RPMI8226 (cell line): ENCODE results near the gene PCSK6.
"Not testable (repeated sequence)": the region's sequence is repeated elsewhere in the genome, so short reads cannot be mapped to it uniquely, and the experiment has no call there.

Experiments used
- DNase-seq: peaks from one replicate; pipeline ENCODE4 v3.0.0-alpha.2; 2015

The PCSK6 gene

GRCh38 chr15:101428758-101429157 lies 60.7 kb downstream of the PCSK6 start:
- no peak for DNase-seq

GRCh38 chr15:101427606-101428487 lies 61.7 kb downstream of the PCSK6 start:
- no peak for DNase-seq

GRCh38 chr15:101426761-101427333 lies 62.7 kb downstream of the PCSK6 start:
- DNase-seq: no peak

- DNase-seq: no peak
Measured at GRCh38 chr15:101425787-101426365, 63.6 kb downstream of the PCSK6 start.

GRCh38 chr15:101424984-101425383 lies 64.5 kb downstream of the PCSK6 start:
- no peak for DNase-seq

GRCh38 chr15:101420232-101420631 lies 69.3 kb downstream of the PCSK6 start:
- DNase-seq: no peak

- not testable (repeated sequence) for DNase-seq
Measured at GRCh38 chr15:101416475-101416874, 73.0 kb downstream of the PCSK6 start.

GRCh38 chr15:101413239-101413638 lies 76.3 kb downstream of the PCSK6 start:
- DNase-seq: no peak

- DNase-seq: no peak
Measured at GRCh38 chr15:101411581-101411980, 77.9 kb downstream of the PCSK6 start.

- DNase-seq: no peak
Measured at GRCh38 chr15:101411085-101411484, 78.4 kb downstream of the PCSK6 start.

GRCh38 chr15:101410612-101411011 lies 78.9 kb downstream of the PCSK6 start:
- no peak for DNase-seq

GRCh38 chr15:101409621-101410020 lies 79.9 kb downstream of the PCSK6 start:
- DNase-seq: no peak

GRCh38 chr15:101407966-101408775 lies 81.3 kb downstream of the PCSK6 start:
- DNase-seq: no peak

- no peak for DNase-seq
Measured at GRCh38 chr15:101407439-101407838, 82.1 kb downstream of the PCSK6 start.

GRCh38 chr15:101406526-101407195 lies 82.8 kb downstream of the PCSK6 start:
- no peak for DNase-seq

- DNase-seq: no peak
Measured at GRCh38 chr15:101406036-101406435, 83.5 kb downstream of the PCSK6 start.

GRCh38 chr15:101404245-101404644 lies 85.3 kb downstream of the PCSK6 start:
- DNase-seq: no peak

GRCh38 chr15:101402883-101403282 lies 86.6 kb downstream of the PCSK6 start:
- DNase-seq: not testable (repeated sequence)

GRCh38 chr15:101401286-101401685 lies 88.2 kb downstream of the PCSK6 start:
- DNase-seq: no peak

GRCh38 chr15:101399431-101399830 lies 90.1 kb downstream of the PCSK6 start:
- DNase-seq: no peak

GRCh38 chr15:101398247-101398646 lies 91.3 kb downstream of the PCSK6 start:
- DNase-seq: no peak

GRCh38 chr15:101397521-101398003 lies 91.9 kb downstream of the PCSK6 start:
- no peak for DNase-seq
